GM12872 (cell line): ENCODE results near the gene LRRC8C.
A peak's percentile ranks its signal among the peaks of the same experiment; 100 is the strongest.

Experiments used
- CTCF ChIP-seq: IDR thresholded peaks from 3 replicates; pipeline ENCODE4 v1.5.1; 2011; ENCODE audit warnings: low read depth, mild to moderate bottlenecking, low read length, moderate library complexity; ENCODE audit not compliant: insufficient read depth

LRRC8C gene

DNA sequence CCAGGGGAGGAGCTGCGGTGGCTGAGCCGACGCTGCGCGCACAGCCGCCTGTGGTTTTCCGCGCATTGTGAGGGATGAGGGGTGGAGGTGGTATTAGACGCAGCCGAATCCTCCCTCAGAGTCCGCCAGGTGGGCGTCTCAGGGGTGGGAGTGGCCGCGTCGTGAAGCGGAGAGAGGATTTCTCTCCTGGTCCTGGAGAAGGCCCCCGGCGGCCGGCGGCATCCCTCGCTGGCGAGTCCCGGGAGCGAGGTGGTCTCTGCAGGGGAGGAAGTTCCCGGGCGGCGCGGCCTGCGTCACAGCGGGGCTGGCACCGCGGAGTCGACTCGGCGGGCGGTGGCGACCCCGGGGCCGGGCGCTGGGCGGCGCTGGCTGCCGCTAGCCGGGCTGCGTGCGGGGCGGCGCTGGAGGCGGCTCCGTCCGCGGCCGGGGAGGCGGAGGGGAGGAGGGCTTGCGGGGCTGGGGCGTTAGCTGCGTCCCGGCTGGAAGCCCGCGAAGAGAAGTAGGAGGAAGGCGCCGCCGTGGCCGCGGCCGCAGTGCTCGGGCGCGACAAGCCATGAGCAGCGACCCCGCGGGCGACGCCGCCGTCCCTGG lies at the start of gene LRRC8C:
Gene LRRC8C (plus strand): TSS at position 464 of the 591 bp plus-strand sequence. CDS start 53,354 bp downstream, outside the sequence.
- TF ChIP-seq CTCF = peak; percentile 53; the same call in 2 of the 3 replicates

- TF ChIP-seq CTCF = no peak
Measured at GRCh38 chr1:89584211-89584610, 48.7 kb upstream of the LRRC8C start.

DNA sequence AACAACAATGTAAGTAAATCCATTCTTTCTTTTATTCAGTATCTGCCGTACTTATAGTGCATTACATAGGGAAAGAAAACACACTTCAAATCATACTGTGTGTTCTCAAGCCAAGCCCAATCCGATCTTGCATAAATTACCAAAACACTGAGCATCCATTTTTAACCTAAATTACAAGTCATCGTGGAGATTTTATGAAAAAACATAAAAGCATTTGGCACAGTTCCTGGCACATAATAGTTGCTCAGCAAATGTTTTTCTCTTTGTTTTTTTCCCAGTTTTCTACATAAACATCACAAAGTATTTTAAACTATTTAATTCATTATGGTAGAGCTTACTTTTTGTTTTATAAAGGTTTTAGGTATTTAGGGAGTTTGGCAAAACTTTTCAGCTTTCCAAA lies 48.1 kb upstream of the LRRC8C start:
- TF ChIP-seq CTCF = no peak

DNA sequence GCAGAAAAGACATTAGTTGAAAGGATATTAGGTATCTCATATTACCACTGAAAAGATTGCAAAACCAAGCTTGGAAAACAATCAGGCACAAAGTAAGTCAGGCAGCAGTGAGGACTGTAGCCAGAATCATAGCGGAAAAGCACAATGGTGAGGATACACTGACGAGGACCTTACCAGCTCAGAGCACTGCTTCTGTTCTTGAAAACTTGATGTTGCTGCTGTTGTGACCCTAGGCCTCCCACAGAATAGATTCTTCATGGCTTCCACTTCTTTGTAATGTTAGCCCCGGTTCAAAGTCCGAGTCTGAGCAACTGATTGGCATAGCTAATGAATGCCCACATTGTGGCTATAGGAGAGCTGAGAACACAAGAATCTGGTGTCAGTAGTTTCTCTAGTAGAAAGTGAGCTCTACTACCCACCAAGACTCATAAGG lies 45.2 kb upstream of the LRRC8C start:
- no peak for TF ChIP-seq CTCF

GRCh38 chr1:89588480-89588879 lies 44.4 kb upstream of the LRRC8C start:
- no peak for TF ChIP-seq CTCF

DNA sequence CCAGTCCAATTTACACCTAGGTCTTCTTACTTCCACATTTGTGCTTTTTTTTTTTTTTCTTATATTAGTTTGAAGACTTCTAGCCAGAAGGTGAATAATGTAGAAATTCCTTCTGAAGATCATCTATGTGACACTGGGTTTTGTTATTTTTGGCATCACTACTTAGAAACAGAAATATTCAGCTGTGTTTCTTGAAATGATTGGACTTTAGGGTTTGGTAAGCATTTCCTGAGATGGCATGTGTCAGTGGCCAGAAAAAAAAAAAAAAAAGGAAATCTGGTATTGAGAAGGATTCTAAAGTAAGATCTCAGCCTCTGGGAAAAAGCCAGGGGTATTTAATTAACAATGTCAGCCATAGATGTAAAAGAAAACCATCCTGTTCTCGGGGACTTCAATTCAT lies 43.4 kb upstream of the LRRC8C start:
- TF ChIP-seq CTCF = no peak

DNA sequence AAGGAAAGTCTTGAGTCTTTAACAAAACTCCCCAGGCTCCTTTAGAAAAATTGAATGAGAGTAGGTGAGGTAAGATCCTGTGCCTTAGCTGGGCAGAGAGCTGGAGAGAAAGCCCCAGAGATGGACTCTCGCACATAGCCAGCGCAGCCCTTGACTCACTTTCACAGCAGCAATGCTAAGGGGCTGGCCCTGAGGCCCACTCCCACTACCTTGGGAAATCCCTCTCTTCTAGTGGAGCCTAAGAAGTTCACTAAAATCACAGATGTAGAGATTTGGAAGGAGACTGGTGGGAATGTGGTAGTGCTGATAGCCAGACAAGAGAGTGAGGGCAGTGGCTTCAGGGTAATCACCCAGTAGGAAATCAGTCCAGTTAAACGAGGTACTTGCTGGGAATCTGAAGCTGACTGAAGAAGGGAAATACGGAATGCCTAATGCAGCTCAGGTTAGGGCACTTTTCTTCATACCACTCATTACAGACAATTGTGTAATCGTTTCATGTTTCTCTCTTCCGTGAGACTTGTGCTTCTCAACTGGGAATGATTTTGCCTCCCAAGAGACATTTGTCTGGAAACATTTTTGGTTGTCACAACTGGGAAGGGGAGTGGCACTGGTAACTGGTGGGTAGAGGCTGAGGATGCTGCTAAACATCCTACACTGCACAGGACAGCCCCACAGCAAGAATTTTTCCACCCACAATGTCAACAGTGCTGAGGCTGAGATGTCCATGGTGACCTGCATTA lies 42.4 kb upstream of the LRRC8C start:
- TF ChIP-seq CTCF = no peak
